Liver (tissue), 9 donors: Measurements from ENCODE around the gene PUSL1. TPM values are rescaled to one million over a fixed set of nuclear protein-coding genes. Genes with fewer than 3 reads are reported as not detected.

ENCODE experiments used
- DNase-seq: peaks from one replicate; pipeline ENCODE4 v3.0.0-alpha.2; 2017; ENCODE audit warnings: low spot score
- H3K27ac ChIP-seq, 2 donors: one replicate each; pipeline ENCODE4 v1.7.0; 2013; ENCODE audit warnings: inconsistent platforms in 2 of 2, low read length in 2 of 2, control low read depth in 1 of 2, low read depth in 1 of 2, mild to moderate bottlenecking in 1 of 2
- H3K27me3 ChIP-seq, 4 donors: one replicate each; pipeline versions ENCODE4 v1.6.1 to v1.7.0; 2013; ENCODE audit warnings: low read length in 3 of 4, inconsistent platforms in 1 of 4, mild to moderate bottlenecking in 1 of 4, moderate library complexity in 1 of 4; ENCODE audit not compliant: control insufficient read depth in 4 of 4, insufficient read depth in 4 of 4
- H3K36me3 ChIP-seq, 4 donors: one replicate each; pipeline versions ENCODE4 v1.6.1 to v1.7.0; 2013; ENCODE audit warnings: low read length in 3 of 4, mild to moderate bottlenecking in 3 of 4, low read depth in 1 of 4, moderate library complexity in 1 of 4; ENCODE audit not compliant: control insufficient read depth in 4 of 4, insufficient read depth in 3 of 4
- H3K4me1 ChIP-seq, 4 donors: one replicate each; pipeline versions ENCODE4 v1.6.1 to v1.7.0; 2013; ENCODE audit warnings: low read length in 3 of 4, mild to moderate bottlenecking in 3 of 4, moderate library complexity in 1 of 4; ENCODE audit not compliant: control insufficient read depth in 4 of 4, insufficient read depth in 4 of 4
- H3K4me3 ChIP-seq, 3 donors: one replicate each; pipeline versions ENCODE4 v1.6.1 to v1.7.0; 2013; ENCODE audit warnings: low read length in 3 of 3, control low read depth in 1 of 3, low read depth in 1 of 3, mild to moderate bottlenecking in 1 of 3
- H3K9ac ChIP-seq, 2 donors: one replicate each; pipeline ENCODE4 v1.7.0; 2013; ENCODE audit warnings: low read length in 2 of 2, mild to moderate bottlenecking in 2 of 2, moderate library complexity in 2 of 2, control low read depth in 1 of 2, low read depth in 1 of 2
- H3K9me3 ChIP-seq, 4 donors: one replicate each; pipeline versions ENCODE4 v1.6.1 to v1.7.0; 2013; ENCODE audit warnings: low read length in 3 of 4; ENCODE audit not compliant: control insufficient read depth in 4 of 4
- GABPA ChIP-seq, 2 donors: IDR thresholded peaks in 1 of 2; conservative IDR thresholded peaks in 1 of 2; 2 replicates each; pipeline ENCODE4 v1.6.1; 2016; ENCODE audit warnings: antibody characterized with exemption in 2 of 2, mild to moderate bottlenecking in 1 of 2, moderate library complexity in 1 of 2
- HNF4A ChIP-seq, 2 donors: conservative IDR thresholded peaks; 2 replicates each; pipeline ENCODE4 v1.6.1; 2016; ENCODE audit warnings: antibody characterized with exemption in 2 of 2, mild to moderate bottlenecking in 2 of 2
- NR2F2 ChIP-seq: IDR thresholded peaks from 2 replicates; pipeline ENCODE4 v1.6.1; 2016; ENCODE audit warnings: antibody characterized with exemption
- RXRA ChIP-seq, 2 donors: IDR thresholded peaks; 2 replicates each; pipeline ENCODE4 v1.6.1; 2017 to 2018; ENCODE audit warnings: antibody characterized with exemption in 2 of 2, mild to moderate bottlenecking in 1 of 2
- SP1 ChIP-seq: IDR thresholded peaks from 2 replicates; pipeline ENCODE4 v1.6.1; 2018; ENCODE audit warnings: antibody characterized with exemption, mild to moderate bottlenecking
- YY1 ChIP-seq: IDR thresholded peaks from 2 replicates; pipeline ENCODE4 v1.6.1; 2016; ENCODE audit warnings: antibody characterized with exemption, mild to moderate bottlenecking
- WGBS: extraction: QIAGEN DNeasy Blood & Tissue Kit; methylation state at CpG from one replicate; pipeline ENCODE4 v1.1.7; 2013; 5-methylcytosine and 5-hydroxymethylcytosine counted together
- polyA plus RNA-seq, 2 donors: library from polyadenylated mRNA; stranded (reverse) in 1 of 2; unstranded in 1 of 2; fragments of 200-250 nt in 1 of 2; fragments of >200 nt in 1 of 2; fragmentation: Nextera tagmentation in 1 of 2; extraction: Ambion mirVana in 1 of 2; gene quantifications; one replicate each; pipeline versions ENCODE4 v1.2.1 to v1.2.3, GENCODE V29; 2013 to 2015
- total RNA-seq, 2 donors: library from RNA; depleted of rRNA; stranded (reverse); fragments of >200 nt; gene quantifications; one replicate each; pipeline ENCODE4 v1.2.3, GENCODE V29; 2014
- TF ChIP-seq, protein P1 (sequence below): IDR thresholded peaks from 2 replicates; pipeline ENCODE4 v1.6.1; 2016; ENCODE audit warnings: antibody characterized with exemption, mild to moderate bottlenecking
- TF ChIP-seq, protein P2 (sequence below): IDR thresholded peaks from 2 replicates; pipeline ENCODE4 v1.6.1; 2016; ENCODE audit warnings: antibody characterized with exemption
- donor health status: healthy.
- donor health status: healthy.
- donor health status: healthy.
- donor health status: healthy.
- donor health status: healthy.

Gene PUSL1
- total and polyA plus RNA-seq, 4 donors: 9.3 to 14.9 (median 10.3) TPM

DNA sequence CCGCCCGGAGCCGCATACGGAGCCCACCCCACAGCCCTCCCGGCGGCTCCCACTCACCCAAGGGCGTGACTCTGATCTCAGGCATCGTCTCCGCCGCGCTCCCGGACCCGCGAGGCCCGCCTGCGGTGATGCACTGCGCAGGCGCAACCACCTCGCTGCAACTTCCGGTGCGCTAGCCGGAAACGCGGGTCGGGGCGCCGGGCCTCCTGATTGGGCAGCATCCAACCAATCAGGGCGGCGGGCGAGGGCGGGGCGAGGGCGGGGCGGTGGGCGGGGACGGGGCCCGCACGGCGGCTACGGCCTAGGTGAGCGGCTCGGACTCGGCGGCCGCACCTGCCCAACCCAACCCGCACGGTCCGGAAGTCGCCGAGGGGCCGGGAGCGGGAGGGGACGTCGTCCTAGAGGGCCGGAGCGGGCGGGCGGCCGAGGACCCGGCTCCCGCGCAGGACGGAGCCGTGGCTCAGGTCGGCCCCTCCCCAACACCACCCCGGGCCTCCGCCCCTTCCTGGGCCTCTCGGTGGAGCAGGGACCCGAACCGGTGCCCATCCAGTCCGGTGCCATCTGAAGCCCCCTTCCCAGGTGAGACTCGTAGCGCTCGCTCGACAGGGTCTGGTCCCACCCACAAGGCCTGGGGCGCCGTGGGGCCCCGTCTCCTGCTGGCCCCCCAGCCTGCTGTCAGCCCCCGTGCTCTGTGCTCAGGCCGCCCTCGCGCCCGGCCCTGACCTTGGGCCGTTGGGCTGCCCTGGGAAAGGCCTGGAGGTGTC is 16.3 kb downstream of the PUSL1 start, which contains the start of the genes CPTP and INTS11:
TSS of gene CPTP (plus strand) at position 279 of the 764 bp plus-strand sequence. CDS start 2,109 bp downstream, outside the sequence.
TSS of gene INTS11 (minus strand) at position 137 of the 764 bp plus-strand sequence. CDS start at position 85, 52 bp downstream.
- H3K4me3 ChIP-seq: peak within 1 kb of the TSS; percentile 79 to 89 (median 81)
- H3K27ac ChIP-seq: peak within 1 kb of the TSS; percentile 75 to 84
- WGBS: under 1% methylated on average over 84 of the region's 84 CpGs
- TF ChIP-seq SP1: no peak
- TF ChIP-seq GABPA (IDR thresholded peaks at IDR 0.05 in 1 of 2, conservative IDR thresholded peaks at IDR 0.05 in 1 of 2): peak in 1 of 2 donors; percentile 93
- TF ChIP-seq NR2F2: peak; percentile 34
- TF ChIP-seq, protein P1, sequence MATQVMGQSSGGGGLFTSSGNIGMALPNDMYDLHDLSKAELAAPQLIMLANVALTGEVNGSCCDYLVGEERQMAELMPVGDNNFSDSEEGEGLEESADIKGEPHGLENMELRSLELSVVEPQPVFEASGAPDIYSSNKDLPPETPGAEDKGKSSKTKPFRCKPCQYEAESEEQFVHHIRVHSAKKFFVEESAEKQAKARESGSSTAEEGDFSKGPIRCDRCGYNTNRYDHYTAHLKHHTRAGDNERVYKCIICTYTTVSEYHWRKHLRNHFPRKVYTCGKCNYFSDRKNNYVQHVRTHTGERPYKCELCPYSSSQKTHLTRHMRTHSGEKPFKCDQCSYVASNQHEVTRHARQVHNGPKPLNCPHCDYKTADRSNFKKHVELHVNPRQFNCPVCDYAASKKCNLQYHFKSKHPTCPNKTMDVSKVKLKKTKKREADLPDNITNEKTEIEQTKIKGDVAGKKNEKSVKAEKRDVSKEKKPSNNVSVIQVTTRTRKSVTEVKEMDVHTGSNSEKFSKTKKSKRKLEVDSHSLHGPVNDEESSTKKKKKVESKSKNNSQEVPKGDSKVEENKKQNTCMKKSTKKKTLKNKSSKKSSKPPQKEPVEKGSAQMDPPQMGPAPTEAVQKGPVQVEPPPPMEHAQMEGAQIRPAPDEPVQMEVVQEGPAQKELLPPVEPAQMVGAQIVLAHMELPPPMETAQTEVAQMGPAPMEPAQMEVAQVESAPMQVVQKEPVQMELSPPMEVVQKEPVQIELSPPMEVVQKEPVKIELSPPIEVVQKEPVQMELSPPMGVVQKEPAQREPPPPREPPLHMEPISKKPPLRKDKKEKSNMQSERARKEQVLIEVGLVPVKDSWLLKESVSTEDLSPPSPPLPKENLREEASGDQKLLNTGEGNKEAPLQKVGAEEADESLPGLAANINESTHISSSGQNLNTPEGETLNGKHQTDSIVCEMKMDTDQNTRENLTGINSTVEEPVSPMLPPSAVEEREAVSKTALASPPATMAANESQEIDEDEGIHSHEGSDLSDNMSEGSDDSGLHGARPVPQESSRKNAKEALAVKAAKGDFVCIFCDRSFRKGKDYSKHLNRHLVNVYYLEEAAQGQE: peak; percentile 46
- peak; percentile 66 to 71 for TF ChIP-seq HNF4A (conservative IDR thresholded peaks at IDR 0.05)
- peak; percentile 63 to 66 for TF ChIP-seq RXRA (IDR thresholded peaks at IDR 0.05)
- DNase-seq: peak; percentile 97
- H3K9me3 ChIP-seq: no peaks in the 10 kb centered on the region
- peak within 1 kb of the TSS; percentile 4 to 83 for H3K9ac ChIP-seq
- peaks cover 7 to 37% (median 26%) of the 10 kb centered on the region in 4 donors for H3K4me1 ChIP-seq
- H3K36me3 ChIP-seq: peaks cover 2 to 11% (median 7%) of the 10 kb centered on the region in 4 donors
- H3K27me3 ChIP-seq: no peaks in the 10 kb centered on the region

DNA sequence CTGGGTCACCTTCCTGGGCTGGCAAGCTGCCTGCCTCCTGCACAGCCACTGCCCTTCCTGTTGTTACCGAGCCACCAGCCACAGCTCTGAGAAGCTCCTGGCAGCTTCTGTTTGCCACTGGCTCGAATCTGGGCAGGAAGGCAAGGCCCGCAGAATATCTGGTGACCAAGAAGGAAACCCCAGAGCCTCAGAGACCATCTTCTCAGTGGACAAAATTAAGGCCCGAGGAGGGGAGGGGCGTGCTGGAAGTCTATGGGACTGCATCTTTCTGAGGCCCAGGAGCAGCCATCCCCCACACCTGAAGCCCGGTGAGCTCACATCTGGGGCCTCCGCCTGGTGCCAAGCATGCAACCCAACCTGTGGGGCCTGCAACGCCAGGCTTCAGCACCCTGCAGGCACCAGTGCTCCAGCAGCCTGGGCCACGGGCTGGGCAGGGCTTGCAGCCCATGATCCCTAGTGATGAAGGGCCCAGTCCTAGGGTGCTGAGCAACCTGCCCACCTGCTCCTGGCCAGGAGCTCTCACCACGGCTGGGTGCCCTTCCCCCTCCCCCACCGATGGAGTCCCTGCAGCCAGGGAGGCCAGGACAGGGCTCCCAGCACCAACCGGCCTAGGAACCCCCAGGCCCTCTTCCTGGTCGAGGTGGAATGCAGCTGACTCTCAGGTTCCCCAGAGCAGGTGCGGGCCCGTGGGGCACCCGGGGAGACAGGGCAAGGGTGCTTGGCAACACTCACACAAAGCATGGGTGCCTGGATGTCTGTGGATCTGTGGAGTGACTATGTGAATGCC is 17.1 kb downstream of the PUSL1 start:
- peak in 1 of 2 donors; percentile 53 for TF ChIP-seq GABPA (IDR thresholded peaks at IDR 0.05 in 1 of 2, conservative IDR thresholded peaks at IDR 0.05 in 1 of 2)
- no peak for TF ChIP-seq NR2F2
- TF ChIP-seq SP1: peak; percentile 36
- TF ChIP-seq, protein P2, sequence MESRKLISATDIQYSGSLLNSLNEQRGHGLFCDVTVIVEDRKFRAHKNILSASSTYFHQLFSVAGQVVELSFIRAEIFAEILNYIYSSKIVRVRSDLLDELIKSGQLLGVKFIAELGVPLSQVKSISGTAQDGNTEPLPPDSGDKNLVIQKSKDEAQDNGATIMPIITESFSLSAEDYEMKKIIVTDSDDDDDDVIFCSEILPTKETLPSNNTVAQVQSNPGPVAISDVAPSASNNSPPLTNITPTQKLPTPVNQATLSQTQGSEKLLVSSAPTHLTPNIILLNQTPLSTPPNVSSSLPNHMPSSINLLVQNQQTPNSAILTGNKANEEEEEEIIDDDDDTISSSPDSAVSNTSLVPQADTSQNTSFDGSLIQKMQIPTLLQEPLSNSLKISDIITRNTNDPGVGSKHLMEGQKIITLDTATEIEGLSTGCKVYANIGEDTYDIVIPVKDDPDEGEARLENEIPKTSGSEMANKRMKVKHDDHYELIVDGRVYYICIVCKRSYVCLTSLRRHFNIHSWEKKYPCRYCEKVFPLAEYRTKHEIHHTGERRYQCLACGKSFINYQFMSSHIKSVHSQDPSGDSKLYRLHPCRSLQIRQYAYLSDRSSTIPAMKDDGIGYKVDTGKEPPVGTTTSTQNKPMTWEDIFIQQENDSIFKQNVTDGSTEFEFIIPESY: no peak
- no peak for TF ChIP-seq HNF4A (conservative IDR thresholded peaks at IDR 0.05)
- TF ChIP-seq YY1: no peak
- peak overlapping the region; percentile 4 to 83 for H3K9ac ChIP-seq
- H3K4me1 ChIP-seq: peaks cover 7 to 39% (median 26%) of the 10 kb centered on the region in 4 donors
- 20% methylated on average over 16 of the region's 16 CpGs for WGBS
- no peak for DNase-seq
- peak overlapping the region; percentile 78 to 85 (median 79) for H3K4me3 ChIP-seq
- no peaks in the 10 kb centered on the region for H3K27me3 ChIP-seq
- H3K9me3 ChIP-seq: no peaks in the 10 kb centered on the region
- peak overlapping the region; percentile 75 to 84 for H3K27ac ChIP-seq
- H3K36me3 ChIP-seq: peaks cover 0 to 11% (median 6%) of the 10 kb centered on the region in 4 donors
